LoVo (cell line): ENCODE results near the gene RCAN1.
A peak's percentile ranks its signal among the peaks of the same experiment; 100 is the strongest.
"Not testable (repeated sequence)": the region's sequence is repeated elsewhere in the genome, so short reads cannot be mapped to it uniquely, and the experiment has no call there.

Source experiments
- DNase-seq: peaks from one replicate; pipeline ENCODE4 v3.0.0-alpha.2; 2016; ENCODE audit warnings: low spot score

Gene RCAN1

GRCh38 chr21:34568801-34569200 is 46.1 kb downstream of the RCAN1 start:
- DNase-seq, result not testable (repeated sequence)

DNA sequence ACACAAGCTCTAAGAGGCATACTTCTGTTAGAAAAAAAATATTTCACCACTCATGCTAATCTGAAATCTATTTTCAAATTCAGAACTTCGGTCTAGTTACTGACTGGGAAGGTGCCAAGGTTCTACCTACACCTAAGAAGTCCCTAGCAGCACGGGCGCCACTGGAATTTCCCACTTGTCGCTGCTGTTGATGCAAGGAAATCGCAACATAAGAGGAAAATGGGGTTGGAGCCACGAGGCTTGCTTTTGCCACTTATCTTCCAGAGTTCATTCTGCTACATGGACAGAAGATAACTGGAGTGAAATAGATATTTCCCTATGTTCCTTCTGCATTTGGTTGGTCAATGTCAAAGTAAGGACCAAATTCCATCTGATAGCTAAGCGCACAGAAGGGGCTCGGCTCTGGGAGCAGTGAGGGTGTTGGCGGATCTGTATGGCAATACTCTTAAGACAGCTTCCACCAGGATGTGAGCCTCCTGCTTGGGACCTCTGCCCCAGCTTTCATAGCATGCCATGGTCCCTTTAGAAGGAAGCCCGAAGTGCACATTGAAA is 47.2 kb downstream of the RCAN1 start:
- DNase-seq, result no peak

DNA sequence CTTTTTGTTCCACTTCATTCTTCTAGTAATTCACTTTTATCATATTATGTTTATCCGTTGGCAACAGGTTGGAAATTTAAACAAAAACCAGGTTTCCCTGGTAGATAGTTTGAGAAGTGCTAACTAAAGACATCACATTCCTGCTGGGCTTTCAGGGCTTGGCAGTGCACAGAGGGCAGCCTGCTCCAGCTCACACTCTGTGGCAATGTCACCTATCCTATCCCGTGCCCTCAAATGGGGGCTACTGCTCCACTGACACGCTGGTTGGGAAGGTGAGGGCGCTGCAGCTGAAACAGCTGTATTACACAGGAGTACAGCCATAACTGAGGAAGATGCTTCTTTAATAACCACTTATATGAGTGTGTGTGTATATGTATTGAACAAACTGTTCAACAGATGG is 49.7 kb downstream of the RCAN1 start:
- DNase-seq, result no peak

DNA sequence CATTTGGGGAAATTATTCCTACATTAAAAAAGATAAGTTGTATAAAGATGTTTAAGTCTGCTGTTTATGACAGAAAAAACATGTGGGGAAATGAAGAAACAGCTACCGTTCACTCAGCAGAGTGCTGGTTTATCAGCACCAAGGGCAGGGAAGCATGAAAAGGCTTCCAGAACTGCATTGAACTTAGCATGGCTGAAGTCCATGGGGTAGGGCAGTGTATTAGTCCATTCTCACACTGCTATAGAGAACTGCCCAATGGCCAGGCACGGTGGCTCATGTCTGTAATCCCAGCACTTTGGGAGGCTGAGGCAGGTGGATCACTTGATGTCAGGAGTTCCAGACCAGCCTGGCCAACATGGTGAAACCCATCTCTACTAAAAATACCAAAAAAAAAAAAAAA is 51.5 kb downstream of the RCAN1 start:
- DNase-seq, result not testable (repeated sequence)

DNA sequence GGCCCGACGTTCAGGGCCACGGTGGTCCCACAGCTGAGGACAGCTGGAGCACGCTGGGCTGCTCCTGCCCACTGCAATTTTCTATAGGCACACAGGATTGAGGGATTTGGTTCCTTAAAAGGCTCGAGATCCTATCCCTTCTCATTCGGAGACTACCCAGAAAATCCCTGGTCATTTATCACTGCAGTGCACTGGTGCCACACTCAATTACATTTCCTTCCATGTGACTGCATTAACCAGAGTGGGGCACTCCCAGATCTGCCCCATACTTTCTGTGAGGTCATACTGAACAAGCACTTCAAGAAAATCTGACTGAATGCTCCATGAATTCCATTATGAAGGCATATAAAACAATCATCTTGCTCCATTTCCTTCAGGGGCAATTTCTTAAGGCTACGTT is 53.1 kb downstream of the RCAN1 start:
- DNase-seq, result no peak

GRCh38 chr21:34560609-34561008 is 54.3 kb downstream of the RCAN1 start:
- DNase-seq, result no peak

DNA sequence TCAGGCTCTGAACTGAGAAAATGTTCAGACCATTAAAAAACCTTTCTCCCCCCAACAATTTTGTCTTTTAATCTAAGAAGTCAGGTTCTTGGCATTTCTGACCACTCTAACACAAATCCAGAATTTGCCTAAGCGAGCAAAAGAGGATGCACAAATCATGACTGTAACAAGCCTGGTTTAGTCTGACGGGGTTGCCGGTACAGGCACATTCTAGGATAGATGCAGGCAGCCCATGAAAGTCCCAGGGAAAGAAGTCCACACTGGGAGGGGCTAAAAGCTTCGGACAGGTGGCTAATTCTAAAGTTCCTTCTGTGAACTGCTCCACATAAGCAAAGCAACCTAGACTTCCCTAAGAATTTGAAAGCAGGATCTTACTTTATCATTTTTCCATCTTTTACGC is 54.9 kb downstream of the RCAN1 start:
- DNase-seq, result no peak

GRCh38 chr21:34559089-34559631 is 55.8 kb downstream of the RCAN1 start:
- no peak for DNase-seq

DNA sequence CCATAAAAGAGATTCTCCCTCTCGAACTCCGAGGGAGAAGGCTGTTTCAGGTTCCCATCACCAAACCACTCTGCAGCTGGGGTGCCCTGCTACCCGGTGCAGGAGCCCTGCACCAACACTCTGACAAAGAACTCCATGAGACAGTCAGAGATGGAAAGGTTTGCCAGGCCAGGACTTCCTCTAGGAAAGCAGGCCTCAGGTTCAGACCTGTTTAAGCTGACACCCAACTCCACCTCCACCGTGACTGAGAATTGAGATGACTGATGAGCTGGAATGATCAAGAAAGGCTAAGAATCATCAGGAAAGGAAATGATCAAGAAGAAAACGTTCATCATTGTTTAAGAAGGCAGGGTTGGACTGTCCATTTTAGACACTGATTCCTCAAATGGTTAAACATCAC is 56.7 kb downstream of the RCAN1 start:
- DNase-seq, result no peak

GRCh38 chr21:34557261-34557660 is 57.7 kb downstream of the RCAN1 start:
- DNase-seq, result no peak

DNA sequence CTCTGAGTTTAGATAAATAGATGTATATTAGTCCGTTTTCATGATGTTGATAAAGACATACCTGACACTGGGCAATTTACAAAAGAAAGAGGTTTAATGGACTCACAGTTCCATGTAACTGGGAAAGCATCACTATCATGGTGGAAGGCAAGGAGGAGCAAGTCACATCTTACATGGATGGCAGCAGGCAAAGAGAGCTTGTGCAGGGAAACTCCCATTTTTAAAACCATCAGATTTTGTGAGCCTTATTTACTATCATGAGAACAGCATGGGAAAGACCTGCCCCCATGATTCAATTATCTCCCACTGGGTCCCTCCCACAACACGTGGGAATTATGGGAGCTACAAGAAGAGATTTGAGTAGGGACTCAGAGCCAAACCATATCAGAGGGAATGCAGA is 60.2 kb downstream of the RCAN1 start:
- not testable (repeated sequence) for DNase-seq

DNA sequence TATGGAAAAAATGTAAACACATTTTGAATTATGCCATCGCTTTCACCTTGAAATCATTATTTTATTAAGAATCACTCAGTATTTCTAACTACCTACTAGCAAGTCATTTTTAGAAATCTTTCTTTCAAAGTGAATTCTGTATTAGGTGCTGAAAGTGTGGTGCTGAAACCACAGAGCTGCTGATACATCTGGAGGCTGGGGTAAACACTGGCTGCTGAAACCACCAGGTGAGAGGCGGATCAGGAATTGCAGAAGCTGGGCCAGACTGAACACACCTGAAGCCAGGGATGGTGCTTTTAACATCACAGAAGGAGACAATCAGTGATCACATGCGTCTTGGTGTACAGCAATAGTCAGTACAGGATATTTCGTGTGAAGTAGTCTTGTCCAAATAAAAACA is 60.7 kb downstream of the RCAN1 start:
- DNase-seq, result no peak

DNA sequence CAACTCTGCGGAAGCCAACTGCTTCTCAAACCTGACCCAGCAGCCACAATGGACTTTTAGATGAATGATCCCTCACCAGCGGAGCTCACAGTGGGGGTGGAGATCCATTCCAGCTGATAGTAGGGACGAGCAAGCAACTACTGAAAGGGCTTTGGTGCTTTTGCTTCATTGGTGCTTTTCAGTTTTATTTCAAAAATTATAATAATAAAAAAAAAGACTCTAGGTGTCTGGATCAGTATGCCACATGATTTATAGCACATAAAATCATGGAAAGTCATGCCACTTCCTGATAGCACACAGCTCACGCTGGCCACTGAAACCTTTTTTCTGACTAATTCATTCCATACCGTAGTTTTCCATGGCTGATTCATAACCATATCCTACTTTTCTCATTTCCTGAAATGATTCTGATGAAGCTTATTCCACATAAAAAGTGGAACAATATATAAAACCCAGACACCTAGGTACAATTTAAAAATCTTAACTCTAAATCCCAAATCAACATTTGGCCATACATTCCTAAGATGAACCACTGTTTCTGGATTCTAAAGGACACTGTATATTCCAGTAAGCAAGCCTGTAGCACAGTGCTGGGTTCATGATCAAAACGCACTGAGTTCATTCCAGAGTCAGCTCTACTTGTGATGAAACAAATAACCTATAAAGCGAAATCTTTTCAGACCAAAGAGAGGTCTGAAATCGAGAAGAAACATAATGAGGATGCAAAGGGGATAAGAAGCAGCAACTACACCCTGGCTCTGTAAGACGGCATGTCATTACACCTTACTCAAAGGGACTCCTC is 61.6 kb downstream of the RCAN1 start:
- peak; percentile 61 for DNase-seq

GRCh38 chr21:34552360-34553098 is 62.4 kb downstream of the RCAN1 start:
- DNase-seq, result no peak

- no peak for DNase-seq
Observed at GRCh38 chr21:34550182-34550799, 64.6 kb downstream of the RCAN1 start.

DNA sequence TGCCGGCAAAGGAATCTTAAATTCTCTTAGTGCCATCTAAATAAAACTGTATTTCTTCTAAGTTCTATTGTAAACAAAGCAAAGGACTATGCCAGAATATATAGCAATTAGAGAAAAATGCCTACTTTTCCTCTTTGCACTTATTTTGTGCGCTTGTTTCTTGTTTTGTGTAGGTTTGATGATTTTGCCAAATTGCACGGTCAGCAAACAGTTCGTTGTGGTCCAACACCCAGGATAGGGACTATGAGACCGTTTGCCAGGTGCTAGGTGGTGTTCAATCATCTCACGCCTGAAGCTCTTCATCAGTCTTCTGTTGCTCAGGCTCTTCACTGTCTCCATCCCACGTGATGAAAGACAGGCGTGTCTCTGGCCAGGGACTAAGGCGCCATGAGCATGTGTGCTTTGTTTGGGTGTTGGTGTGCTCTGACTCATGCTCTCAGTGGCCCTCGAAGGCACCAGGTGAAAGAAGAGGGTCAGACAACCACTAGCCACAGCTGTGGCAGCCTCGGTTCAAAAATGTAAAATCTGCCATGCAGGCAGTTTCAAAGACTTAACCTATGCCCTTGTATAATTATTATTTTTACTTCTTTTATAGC is 66.0 kb downstream of the RCAN1 start:
- no peak for DNase-seq

GRCh38 chr21:34546542-34546941 is 68.4 kb downstream of the RCAN1 start:
- DNase-seq, result no peak

DNA sequence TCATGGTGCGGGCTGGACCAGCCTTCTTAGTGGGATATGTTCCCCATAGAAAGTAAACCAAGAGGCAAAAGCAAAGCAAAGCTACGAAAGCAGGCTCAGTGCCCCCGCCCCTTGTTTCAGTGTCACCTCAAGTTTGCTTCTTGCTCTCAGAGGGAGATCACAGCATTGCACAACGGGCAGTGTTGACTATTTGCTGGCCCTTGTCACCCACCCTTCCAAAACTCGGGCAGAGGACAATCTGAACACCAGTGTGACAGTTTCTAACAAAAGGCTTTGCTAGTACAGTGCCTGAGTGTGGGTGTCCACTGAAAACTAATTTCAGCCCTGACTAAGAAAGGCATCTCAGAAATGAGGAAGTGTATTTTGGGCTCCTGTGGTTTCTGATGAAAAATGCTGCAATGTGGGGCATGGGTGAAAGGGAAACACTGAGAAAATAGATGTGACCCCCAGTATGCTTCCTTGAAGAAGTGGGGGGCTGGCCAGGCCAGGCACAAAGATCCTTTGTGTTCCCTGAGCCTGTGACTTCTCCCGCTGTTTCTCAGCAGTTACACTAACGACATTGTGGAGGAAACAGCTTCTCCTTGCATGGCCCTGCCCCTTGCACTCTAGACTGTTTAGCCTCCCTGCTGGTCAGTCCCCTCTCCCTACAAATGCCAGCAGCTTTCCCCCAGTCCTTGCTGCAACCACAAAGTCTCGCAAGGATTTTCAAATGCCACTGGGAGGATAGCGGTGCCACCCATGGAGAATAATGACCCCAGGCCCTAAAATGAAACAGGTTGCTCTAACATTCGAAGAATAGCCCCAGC is 69.6 kb downstream of the RCAN1 start:
- peak; percentile 86 for DNase-seq

- peak; percentile 97 for DNase-seq
Observed at GRCh38 chr21:34544032-34544496, 70.8 kb downstream of the RCAN1 start.

DNA sequence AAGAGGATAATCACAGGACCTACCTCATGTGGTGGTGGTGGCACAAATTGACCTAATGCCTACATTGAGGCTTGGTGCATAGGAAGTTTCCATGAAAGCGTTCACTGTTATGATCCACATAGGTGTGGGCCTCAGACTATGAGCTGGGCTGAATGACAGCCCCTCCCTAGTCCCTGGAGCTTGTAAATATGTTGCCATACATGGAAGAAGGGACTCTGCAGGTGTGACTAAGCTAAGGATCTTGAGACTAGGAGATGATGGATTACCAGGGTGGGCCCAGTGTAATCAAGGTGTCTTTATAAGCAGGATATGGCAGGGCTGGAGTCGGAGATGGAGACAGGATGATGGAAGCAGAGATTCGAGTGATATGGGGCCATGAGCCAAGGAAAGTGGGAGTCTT is 71.9 kb downstream of the RCAN1 start:
- DNase-seq, result no peak

DNA sequence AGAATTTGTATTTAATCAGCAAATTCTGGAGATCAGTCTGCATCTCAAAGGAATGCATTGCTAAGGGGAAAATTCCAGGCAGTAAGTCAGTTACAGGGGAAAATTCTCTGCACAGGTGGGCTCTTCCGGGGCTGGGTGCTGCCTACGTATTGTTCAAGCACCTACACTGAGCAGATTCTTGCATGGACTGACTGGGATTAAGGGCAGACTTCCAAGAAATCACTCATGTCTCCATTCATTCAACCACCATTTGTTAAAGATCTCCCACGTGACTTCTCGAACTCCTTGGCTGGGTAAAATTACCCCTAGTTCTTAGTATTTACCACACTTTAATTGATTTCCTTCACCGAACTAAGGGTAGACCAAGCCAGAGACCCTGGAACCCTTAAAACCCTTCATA is 74.7 kb downstream of the RCAN1 start:
- DNase-seq, result no peak
